ENCODE results near the gene NUDT13. TPM values are rescaled to one million over a fixed set of nuclear protein-coding genes. Genes with fewer than 3 reads are reported as not detected.

The NUDT13 gene
- total and polyA plus RNA-seq, 9 of the 15 experiments (the other 6 are each of a cell fraction or from before 2014, with no cell fraction given): 4.7 to 11.1 (median 5.6) TPM

DNA sequence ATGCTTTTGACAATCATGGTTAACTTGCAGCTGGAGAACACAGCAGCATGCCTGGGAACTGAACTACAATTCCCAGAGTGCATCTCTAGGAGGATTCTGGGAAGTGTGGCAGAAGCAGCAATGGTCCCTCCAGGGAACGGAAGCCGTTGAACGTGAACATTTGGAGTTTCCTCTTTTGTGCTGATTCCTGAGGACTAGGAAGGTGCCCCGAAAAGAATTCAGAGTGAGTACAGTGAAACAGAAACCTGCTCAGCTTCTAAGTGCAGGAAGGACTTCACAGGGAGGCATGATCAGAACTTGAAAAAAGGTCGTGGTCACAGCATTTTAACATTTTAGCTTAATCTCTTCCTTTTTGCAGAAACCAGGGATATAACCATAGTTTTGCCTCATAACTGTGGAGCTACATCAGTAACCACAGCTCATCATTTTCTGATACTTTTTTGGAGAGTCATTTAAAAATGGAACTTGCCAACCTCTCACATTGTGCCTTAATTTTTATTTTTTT lies at the start of gene NUDT13 (continued):
- no peak for TF ChIP-seq CREBBP (IDR thresholded peaks at IDR 0.05; ENCODE audit: low read depth, low read length)
- TF ChIP-seq MIER1 (IDR thresholded peaks at IDR 0.05; ENCODE audit: low read depth): no peak
- 0 out of 2 replicates have a peak, but pooled peaks have one; percentile 62 for TF ChIP-seq PHB (CRISPR knock-in tag; IDR thresholded peaks at IDR 0.05)
- TF ChIP-seq KDM5B (IDR thresholded peaks at IDR 0.05; ENCODE audit: insufficient replicate concordance, low read depth, low read length): no peak
- TF ChIP-seq MYNN (IDR thresholded peaks at IDR 0.05): no peak
- no peak for TF ChIP-seq MYNN (CRISPR knock-in tag; IDR thresholded peaks at IDR 0.05)
- no peak for TF ChIP-seq ZNF41 (CRISPR knock-in tag; conservative IDR thresholded peaks at IDR 0.05)
- no peak for TF ChIP-seq ZNF121 (CRISPR knock-in tag; conservative IDR thresholded peaks at IDR 0.05)
- no peak for TF ChIP-seq CEBPG (CRISPR knock-in tag; IDR thresholded peaks at IDR 0.05)
- no peak for TF ChIP-seq CEBPG (tag; conservative IDR thresholded peaks at IDR 0.05 in 1 of 2, IDR thresholded peaks at IDR 0.05 in 1 of 2)
- no peak for TF ChIP-seq SIRT6 (IDR thresholded peaks at IDR 0.05; ENCODE audit: low read depth, low read length)
- TF ChIP-seq ZNF408 (CRISPR knock-in tag; IDR thresholded peaks at IDR 0.05; ENCODE audit: low read depth): no peak
- 0 out of 2 replicates have a peak, but pooled peaks have one; percentile 8 for TF ChIP-seq SUPT5H (IDR thresholded peaks at IDR 0.05)
- TF ChIP-seq MAFF (IDR thresholded peaks at IDR 0.05; ENCODE audit: low read length): no peak
- peak; percentile 100 for TF ChIP-seq HCFC1 (IDR thresholded peaks at IDR 0.05; ENCODE audit: low read depth, low read length)
- no peak for TF ChIP-seq CCNT2 (IDR thresholded peaks at IDR 0.05; ENCODE audit: borderline replicate concordance, extremely low read depth, insufficient read length, low read depth, low read length)
- TF ChIP-seq ETV1 (tag; conservative IDR thresholded peaks at IDR 0.05; ENCODE audit: low read depth): peak; percentile 74
- no peak for TF ChIP-seq CBFA2T2 (conservative IDR thresholded peaks at IDR 0.05)
- no peak for TF ChIP-seq ZNF134 (CRISPR knock-in tag; conservative IDR thresholded peaks at IDR 0.05)
- TF ChIP-seq SMAD4 (CRISPR knock-in tag; conservative IDR thresholded peaks at IDR 0.05): no peak
- no peak for TF ChIP-seq ZSCAN29 (IDR thresholded peaks at IDR 0.05)
- TF ChIP-seq ZKSCAN8 (CRISPR knock-in tag; IDR thresholded peaks at IDR 0.05): peak; percentile 82
- peak; percentile 95 for TF ChIP-seq GABPA (tag; conservative IDR thresholded peaks at IDR 0.05; ENCODE audit: low read depth)
- peak; percentile 18; the same call in 1 of the 2 replicates for TF ChIP-seq ZNF384 (IDR thresholded peaks at IDR 0.05; ENCODE audit: low read depth, low read length)
- no peak for TF ChIP-seq CBX5 (IDR thresholded peaks at IDR 0.05; ENCODE audit: borderline replicate concordance, low read depth)
- no peak for TF ChIP-seq ZBTB2 (IDR thresholded peaks at IDR 0.05)
- TF ChIP-seq USF1 (CRISPR knock-in tag; IDR thresholded peaks at IDR 0.05): no peak
- no peak for TF ChIP-seq IFI16 (CRISPR knock-in tag; IDR thresholded peaks at IDR 0.05)
- peak; percentile 40; the same call in 1 of the 2 replicates for TF ChIP-seq MAFK (IDR thresholded peaks at IDR 0.05; ENCODE audit: low read length)
- TF ChIP-seq NR0B1 (IDR thresholded peaks at IDR 0.05; ENCODE audit: partially characterized antibody): no peak
- peak; percentile 87 for TF ChIP-seq FOXJ2 (tag; IDR thresholded peaks at IDR 0.05)

Measured in K562 (cell line).